Measurements from ENCODE around the gene CLEC9A.

DNA sequence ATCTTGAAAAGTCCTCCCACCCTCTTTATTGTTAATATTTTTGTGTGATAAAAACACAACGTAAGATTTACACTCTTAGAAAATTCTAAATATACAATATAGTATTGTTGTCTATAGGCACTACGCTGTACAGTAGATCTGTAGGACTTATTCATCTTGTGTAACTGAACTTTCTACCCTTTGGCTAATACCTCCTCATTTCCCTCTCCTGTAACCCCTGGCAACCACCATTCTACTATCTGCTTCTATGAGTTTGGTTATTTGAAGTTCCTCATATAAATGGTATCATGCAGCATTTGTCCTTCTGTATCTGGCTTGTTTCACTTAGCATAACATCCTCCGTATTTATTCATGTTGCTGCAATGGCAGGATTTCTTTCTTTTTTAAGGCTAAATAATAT lies 5.2 kb upstream of the CLEC9A start:
- TF ChIP-seq POLR2A (IDR thresholded peaks at IDR 0.05; ENCODE audit: low read depth, low read length) (no peak), POLR2AphosphoS5 (IDR thresholded peaks at IDR 0.05; ENCODE audit: low read depth, low read length) (no peak)
